Panc1 (cell line): ENCODE results near the gene ALG5. TPM values are rescaled to one million over a fixed set of nuclear protein-coding genes. Genes with fewer than 3 reads are reported as not detected.

ENCODE experiments used
- ATAC-seq: fragments of 200-7000 bp; cut with Tn5 transposase; 2 replicates; pipeline ENCODE4 v1.9.1; 2020; ENCODE audit warnings: mild to moderate bottlenecking, moderate library complexity
- BruUV-seq: library from RNA; stranded (reverse); fragments of 400-500 nt; replicated peaks from 2 replicates; lab custom pipeline; 2021; lab: Mats Ljungman, UMichigan
- CTCF ChIA-PET: fragments of 300-600 bp; sonication (Branson Sonifier 250); formaldehyde crosslinking; loops from one replicate; lab custom pipeline; 2022; ENCODE audit warnings: antibody characterized with exemption; lab: Charles Lee
- POLR2A ChIA-PET: fragments of 300-600 bp; sonication (Branson Sonifier 250); formaldehyde crosslinking; loops from one replicate; lab custom pipeline; 2022; ENCODE audit warnings: antibody characterized with exemption; lab: Charles Lee
- DNase-seq: peaks from one replicate; pipeline ENCODE4 v3.0.0-alpha.2; 2010; ENCODE audit warnings: low read depth, low spot score
- H3K27ac ChIP-seq: 2 replicates; pipeline ENCODE4 v1.5.1; 2011; ENCODE audit warnings: mild to moderate bottlenecking, low read length, inconsistent platforms
- H3K27me3 ChIP-seq: fragments of 200-500 bp; sonication (Bioruptor generic); 2 replicates; pipeline ENCODE4 v1.6.0; 2014; ENCODE audit warnings: low read length, inconsistent platforms; ENCODE audit not compliant: control insufficient read depth, insufficient read depth
- H3K36me3 ChIP-seq: fragments of 200-500 bp; sonication (Bioruptor generic); 2 replicates; pipeline ENCODE4 v1.5.1; 2014; ENCODE audit warnings: inconsistent platforms, mild to moderate bottlenecking, low read length, moderate library complexity; ENCODE audit not compliant: control insufficient read depth, insufficient read depth
- H3K4me1 ChIP-seq: 2 replicates; pipeline ENCODE4 v1.5.1; 2011; ENCODE audit warnings: inconsistent platforms, mild to moderate bottlenecking, low read length, moderate library complexity; ENCODE audit not compliant: control insufficient read depth, insufficient read depth
- H3K4me3 ChIP-seq, 2 experiments: 2 replicates each; pipeline ENCODE4 v1.5.1; 2011 to 2012; ENCODE audit warnings: low read depth in 2 of 2, low read length in 2 of 2, mild to moderate bottlenecking in 2 of 2, inconsistent platforms in 1 of 2, moderate library complexity in 1 of 2
- H3K9me3 ChIP-seq: fragments of 200-500 bp; sonication (Bioruptor generic); 2 replicates; pipeline ENCODE4 v1.5.1; 2014; ENCODE audit warnings: low read depth, mild to moderate bottlenecking, inconsistent platforms, low read length, moderate library complexity; ENCODE audit not compliant: control insufficient read depth, insufficient read depth
- POLR2AphosphoS5 ChIP-seq: IDR thresholded peaks from 2 replicates; pipeline ENCODE4 v1.6.1; 2012; ENCODE audit warnings: mild to moderate bottlenecking, low read depth, low read length, moderate library complexity
- REST ChIP-seq, 2 experiments: IDR thresholded peaks; 2 replicates each; pipeline ENCODE4 v1.6.1; 2011 to 2012; ENCODE audit warnings: low read depth in 2 of 2, control low read depth in 1 of 2, low read length in 1 of 2, mild to moderate bottlenecking in 1 of 2, moderate library complexity in 1 of 2; ENCODE audit not compliant: insufficient read depth in 1 of 2
- SIN3A ChIP-seq: IDR thresholded peaks from 2 replicates; pipeline ENCODE4 v1.6.1; 2012; ENCODE audit warnings: low read depth, mild to moderate bottlenecking, low read length, moderate library complexity, borderline replicate concordance; ENCODE audit not compliant: insufficient read depth
- TCF7L2 ChIP-seq: IDR thresholded peaks from 2 replicates; pipeline ENCODE4 v1.6.1; 2011; ENCODE audit warnings: mild to moderate bottlenecking, low read depth, low read length, inconsistent platforms
- in situ Hi-C: cut with HindIII; loops from 2 replicates; pipeline ENCODE4 v1.10.0; 2016; ENCODE audit warnings: low sequenced_read_pairs, low pct_unique_long_range_greater_than_20kb
- intact Hi-C: fragments of 100-400 bp; cut with micrococcal nuclease; formaldehyde crosslinking; loops from one replicate; pipeline ENCODE4 v1.10.0; 2022; ENCODE audit not compliant: unreplicated experiment
- total RNA-seq: library from RNA; stranded (reverse); gene quantifications from one replicate; pipeline ENCODE4 v1.2.1, GENCODE V29; 2021; ENCODE audit not compliant: unreplicated experiment
- TF ChIP-seq, protein P1 (sequence below): fragments of 450-650 bp; IDR thresholded peaks from 2 replicates; pipeline ENCODE4 v1.5.1; 2017; ENCODE audit warnings: mild to moderate bottlenecking

The ALG5 gene
- total RNA-seq, 1 experiment from 2014 or later, result 19.3 TPM

GRCh38 chr13:37010424-37010823 lies 11.3 kb upstream of the ALG5 start:
- intact Hi-C loops, result no loop called here
- TF ChIP-seq POLR2AphosphoS5, result no peak
- no peak for TF ChIP-seq SIN3A
- TF ChIP-seq REST (IDR thresholded peaks at IDR 0.05; ENCODE audit: insufficient read depth in 1 of 2, low read depth in 2 of 2, low read length in 1 of 2), result no peak
- TF ChIP-seq, protein P1, sequence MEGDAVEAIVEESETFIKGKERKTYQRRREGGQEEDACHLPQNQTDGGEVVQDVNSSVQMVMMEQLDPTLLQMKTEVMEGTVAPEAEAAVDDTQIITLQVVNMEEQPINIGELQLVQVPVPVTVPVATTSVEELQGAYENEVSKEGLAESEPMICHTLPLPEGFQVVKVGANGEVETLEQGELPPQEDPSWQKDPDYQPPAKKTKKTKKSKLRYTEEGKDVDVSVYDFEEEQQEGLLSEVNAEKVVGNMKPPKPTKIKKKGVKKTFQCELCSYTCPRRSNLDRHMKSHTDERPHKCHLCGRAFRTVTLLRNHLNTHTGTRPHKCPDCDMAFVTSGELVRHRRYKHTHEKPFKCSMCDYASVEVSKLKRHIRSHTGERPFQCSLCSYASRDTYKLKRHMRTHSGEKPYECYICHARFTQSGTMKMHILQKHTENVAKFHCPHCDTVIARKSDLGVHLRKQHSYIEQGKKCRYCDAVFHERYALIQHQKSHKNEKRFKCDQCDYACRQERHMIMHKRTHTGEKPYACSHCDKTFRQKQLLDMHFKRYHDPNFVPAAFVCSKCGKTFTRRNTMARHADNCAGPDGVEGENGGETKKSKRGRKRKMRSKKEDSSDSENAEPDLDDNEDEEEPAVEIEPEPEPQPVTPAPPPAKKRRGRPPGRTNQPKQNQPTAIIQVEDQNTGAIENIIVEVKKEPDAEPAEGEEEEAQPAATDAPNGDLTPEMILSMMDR, result no peak
- no peak for TF ChIP-seq TCF7L2
- no peak overlapping the region for H3K27ac ChIP-seq
- ChIA-PET POLR2A (no interaction called here), CTCF (no interaction called here)
- DNase-seq (no peak), ATAC-seq (no peak)
- H3K9me3 ChIP-seq, result no peaks in the 10 kb centered on the region
- no peak overlapping the region for H3K4me3 ChIP-seq
- no TSS peak for BruUV-seq
- H3K27me3 ChIP-seq, result no peaks in the 10 kb centered on the region
- H3K36me3 ChIP-seq, result peaks cover 53% of the 10 kb centered on the region
- in situ Hi-C loops, result no loop called here
- no peaks in the 10 kb centered on the region for H3K4me1 ChIP-seq

DNA sequence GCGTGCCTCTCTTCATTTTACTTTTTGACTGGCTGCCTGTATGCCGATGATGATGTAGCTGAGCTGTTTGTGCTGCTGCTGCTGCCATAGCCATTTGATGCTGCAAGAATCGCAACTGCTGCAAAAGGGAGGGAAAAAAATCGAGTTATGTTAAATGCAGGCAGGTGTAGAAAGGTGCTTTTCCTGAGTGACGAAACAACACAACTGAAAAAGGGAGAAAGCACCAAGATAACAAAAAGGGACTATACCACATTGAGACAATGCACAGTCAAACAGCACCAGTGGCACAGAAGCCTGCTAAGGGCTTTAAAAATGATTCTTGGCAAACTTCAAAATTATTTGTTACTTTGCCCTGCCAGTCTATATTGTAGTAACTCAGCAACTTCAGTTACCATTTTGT lies 10.6 kb upstream of the ALG5 start:
- in situ Hi-C loops, result no loop called here
- Histone ChIP-seq H3K9me3 (no peaks in the 10 kb centered on the region), H3K4me3 (no peak overlapping the region), H3K27me3 (no peaks in the 10 kb centered on the region), H3K27ac (no peak overlapping the region), H3K4me1 (no peaks in the 10 kb centered on the region), H3K36me3 (peaks cover 57% of the 10 kb centered on the region)
- ChIA-PET CTCF (interaction anchor here (0.7 kb wide), 1 partner anchor 11 kb away, joined by 3 read pairs; the partner anchor contains the start of gene ALG5), POLR2A (no interaction called here)
- ATAC-seq (no peak), DNase-seq (no peak)
- intact Hi-C loops, result no loop called here
- TF ChIP-seq SIN3A (no peak), TCF7L2 (no peak), REST (IDR thresholded peaks at IDR 0.05; ENCODE audit: insufficient read depth in 1 of 2, low read depth in 2 of 2, low read length in 1 of 2) (no peak), POLR2AphosphoS5 (no peak)
- TF ChIP-seq, protein P1, result no peak
- no TSS peak for BruUV-seq
